SW480 (cell line): ENCODE measurements around the gene SPDYE2.
"Not testable (repeated sequence)": the region's sequence is repeated elsewhere in the genome, so short reads cannot be mapped to it uniquely, and the experiment has no call there.

Experiments used
- DNase-seq: peaks from one replicate; pipeline ENCODE4 v3.0.0-alpha.2; 2016; ENCODE audit warnings: low spot score

SPDYE2 gene

DNA sequence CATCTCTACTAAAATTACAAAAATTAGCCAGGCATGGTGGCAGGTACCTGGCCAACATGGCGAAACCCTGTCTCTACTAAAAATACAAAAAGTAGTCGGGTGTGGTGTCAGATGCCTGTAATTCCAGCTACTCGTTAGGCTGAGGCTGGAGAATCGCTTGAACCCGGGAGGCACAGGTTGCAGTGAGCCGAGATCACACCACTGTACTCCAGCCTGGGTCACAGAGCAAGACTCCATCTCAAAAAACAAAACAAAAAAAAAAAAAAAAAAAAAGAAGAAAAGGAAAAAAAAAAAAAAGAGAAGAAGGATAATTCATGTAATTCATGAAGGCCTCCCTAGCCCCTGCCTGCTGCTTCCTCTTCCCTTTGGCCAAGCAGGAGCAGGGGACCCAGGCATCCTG is 10.4 kb upstream of the SPDYE2 start:
- not testable (repeated sequence) for DNase-seq

DNA sequence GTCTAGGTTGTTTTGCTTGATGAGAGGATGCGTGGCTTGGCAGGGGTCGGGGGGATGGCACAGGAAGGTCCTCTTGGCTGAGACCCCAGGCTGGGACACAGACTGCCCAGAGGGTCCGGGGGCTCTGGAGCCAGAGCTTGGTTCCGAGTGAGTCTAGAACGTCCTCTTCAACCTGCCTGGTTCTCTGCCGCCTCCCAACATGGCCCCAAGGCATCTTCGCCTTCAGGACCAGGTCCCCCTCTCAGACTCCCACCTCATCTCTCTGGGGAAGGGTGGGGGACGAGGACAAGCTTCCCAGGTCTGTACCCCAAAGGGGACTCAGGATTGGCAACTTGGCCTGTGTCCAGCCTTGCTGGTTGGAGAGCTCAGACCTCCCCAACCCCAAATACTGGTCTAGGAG is 8.9 kb upstream of the SPDYE2 start:
- not testable (repeated sequence) for DNase-seq

DNA sequence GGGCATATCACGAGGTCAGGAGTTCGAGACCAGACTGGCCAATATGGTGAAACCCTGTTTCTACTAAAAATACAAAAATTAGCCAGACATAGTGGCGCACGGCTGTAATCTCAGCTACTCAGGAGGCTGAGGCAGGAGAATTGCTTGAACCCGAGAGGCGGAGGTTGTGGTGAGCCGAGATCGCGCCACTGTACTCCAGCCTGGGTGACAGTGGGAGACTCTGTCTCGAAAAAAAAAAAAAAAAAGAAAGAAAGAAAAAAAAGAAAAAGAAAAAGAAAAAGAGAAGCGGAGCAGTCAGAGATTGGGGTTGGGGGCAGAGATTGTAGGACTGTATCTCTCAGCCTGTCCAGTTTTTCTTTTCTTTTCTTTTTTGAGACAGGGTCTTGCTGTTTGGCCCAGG is 8.3 kb upstream of the SPDYE2 start:
- not testable (repeated sequence) for DNase-seq

DNA sequence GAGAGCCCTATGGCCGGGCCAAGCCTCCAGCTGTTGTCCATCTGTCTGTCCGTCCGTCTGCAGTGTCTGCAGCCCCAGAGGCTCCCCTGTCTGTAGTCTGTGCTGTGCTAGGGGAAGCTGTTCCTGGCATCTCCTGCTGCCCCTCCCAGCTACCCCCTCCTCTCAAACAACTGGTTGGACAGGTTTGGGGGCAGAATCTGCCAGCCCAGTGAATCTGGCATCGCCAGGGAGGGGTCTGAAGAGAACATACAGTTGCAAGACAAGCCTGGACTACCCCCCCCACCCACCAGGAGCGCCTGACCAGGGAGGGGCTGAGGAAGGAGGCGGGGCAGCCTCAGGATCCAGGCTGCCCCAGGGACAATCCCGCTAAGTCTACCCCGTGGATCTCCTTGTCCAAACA is 7.4 kb upstream of the SPDYE2 start, which contains the start of gene UPK3BL2:
Gene UPK3BL2 (minus strand): TSS at position 101 of the 400 bp plus-strand sequence. CDS start 60 bp downstream, at position 41.
- DNase-seq, result not testable (repeated sequence)

DNA sequence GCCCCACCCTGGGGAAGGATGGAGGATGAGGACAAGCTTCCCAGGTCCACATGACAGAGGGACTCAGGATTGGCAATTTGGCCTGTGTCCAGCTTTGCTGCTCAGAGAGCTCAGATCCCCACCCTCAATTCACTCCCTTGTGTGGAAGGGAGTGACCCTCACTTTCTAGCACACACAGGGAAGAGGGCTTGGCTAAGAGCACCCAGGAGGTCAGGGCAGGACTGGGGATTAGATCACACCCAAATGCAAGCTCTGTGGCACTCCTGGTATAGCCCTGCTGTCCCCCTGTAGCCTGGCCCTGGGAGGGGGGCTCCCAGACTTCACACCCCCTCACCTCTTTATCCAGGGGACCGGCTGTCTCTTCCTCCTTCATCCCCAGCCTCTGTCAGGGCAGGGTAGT is 6.7 kb upstream of the SPDYE2 start:
- DNase-seq, result not testable (repeated sequence)

DNA sequence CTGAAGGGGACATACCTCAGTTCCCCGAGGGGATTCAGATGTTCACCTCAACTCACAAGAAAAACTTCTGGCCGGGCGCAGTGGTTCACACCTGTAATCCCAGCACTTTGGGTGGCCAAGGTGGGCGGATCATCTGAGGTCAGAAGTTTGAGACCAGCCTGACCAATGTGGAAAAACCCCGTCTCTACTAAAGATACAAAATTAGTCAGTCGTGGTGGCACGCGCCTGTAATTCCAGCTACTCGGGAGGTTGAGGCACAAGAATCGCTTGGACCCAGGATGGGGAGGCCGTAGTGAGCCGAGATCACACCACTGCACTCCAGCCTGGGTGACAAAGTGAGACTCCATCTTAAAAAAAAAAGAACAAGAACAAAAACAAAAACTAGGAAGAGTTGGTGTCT is 5.7 kb upstream of the SPDYE2 start:
- not testable (repeated sequence) for DNase-seq

DNA sequence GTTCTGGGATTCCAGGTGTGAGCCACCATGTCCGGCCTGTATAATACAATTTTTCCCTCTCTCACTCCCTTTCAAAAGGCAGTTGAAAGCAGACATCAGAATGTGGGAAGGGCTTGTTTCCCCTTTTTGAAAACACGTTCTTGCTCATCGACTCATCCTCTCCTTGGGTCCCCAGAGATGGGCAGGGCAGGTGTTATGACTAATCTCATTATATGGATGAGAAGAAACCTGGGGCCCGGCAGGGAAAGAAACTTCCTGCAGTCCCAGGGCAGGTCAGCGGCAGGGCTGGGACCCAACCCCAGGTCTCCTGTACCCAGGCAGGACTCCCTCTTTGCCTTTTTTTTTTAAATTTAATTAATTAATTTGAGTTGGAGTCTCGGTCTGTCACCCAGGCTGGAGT is 4.7 kb upstream of the SPDYE2 start:
- DNase-seq, result not testable (repeated sequence)

DNA sequence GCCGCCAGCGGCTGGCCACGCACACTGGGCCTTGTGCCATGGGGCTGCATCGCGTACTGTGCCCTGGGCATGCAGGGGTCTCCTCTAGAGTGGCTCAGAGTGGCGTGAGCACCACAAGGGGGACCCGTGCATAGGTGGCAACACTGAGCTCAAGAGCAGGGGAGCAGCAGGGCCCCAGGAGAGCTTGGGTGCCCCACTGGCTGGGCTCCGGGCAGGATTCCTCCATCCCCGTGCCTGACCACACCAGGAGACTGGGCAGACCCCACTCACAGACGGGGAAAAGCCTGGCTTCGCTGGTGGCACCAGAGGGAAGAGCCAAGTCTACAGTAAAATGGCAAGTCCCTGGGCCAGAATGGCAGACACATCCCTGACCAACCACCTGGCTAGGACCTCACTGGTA is 17.6 kb downstream of the SPDYE2 start:
- DNase-seq, result not testable (repeated sequence)

DNA sequence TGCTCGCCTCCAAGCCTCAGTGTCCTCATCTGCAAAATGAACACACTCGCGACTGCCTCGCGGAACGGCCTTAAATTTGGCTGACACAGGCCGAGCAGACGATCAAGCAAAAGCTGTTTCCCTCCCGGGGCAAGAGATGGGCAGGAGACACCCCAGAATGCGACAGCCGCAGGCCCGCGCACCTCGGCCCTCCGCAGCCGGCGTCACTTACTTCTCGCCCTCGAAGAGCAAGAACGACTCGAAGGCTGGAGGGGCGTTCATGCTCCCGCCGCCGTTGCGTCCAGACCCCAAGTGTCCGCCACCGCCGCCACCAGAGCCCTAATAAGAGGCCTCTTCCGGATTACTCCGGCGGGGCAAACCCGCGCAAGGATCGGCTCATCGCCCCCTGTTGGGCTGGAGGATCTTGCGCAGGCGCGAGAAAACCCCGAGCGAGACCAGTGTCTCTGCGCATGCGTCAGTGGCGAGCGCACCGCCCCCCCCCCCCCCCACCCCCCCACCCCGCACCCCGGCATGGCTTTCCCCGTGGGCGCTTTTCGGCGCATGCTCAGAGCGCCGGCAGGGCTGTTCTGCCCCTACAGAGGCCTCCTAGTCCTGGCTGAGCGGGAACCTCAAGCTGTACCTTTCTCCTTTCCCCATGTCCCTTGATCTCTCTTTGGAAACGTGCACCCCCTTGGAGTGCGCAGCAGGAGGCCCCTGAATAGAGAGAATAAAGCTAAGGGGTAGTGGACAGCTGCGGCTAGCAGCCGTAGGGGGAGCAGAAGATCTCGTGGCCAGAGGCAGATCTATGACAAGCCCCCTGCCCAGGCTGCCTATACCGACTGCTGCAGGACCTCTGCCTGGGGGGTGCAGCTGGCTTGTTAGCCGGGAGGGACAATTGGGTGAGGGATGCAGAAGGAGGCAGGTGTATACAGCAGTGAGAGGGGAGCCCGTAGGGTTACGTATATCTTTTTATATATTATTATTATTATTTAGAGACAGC is 21.5 kb downstream of the SPDYE2 start, which contains the start of gene POLR2J3:
Gene POLR2J3 (minus strand): TSS at position 323 of the 979 bp plus-strand sequence. CDS start 62 bp downstream, at position 261.
- peak; percentile 87 for DNase-seq

DNA sequence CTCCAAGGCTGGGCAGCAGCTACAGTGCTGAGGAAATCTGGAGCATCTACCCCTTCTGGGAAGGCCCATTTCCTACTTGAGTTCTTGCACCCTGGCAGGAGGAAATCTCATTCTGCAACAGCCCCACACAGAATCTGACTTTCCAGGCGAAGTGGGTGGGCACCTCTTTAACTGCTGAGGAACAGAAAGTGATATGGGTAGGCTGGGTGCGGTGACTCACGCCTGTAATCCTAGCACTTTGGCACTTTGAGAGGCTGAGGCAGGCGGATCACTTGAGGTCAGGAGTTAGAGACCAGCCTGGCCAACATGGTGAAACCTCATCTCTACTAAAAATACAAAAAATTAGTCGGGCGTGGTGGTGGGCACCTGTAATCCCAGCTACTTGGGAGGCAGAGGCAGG is 23.6 kb downstream of the SPDYE2 start:
- not testable (repeated sequence) for DNase-seq

DNA sequence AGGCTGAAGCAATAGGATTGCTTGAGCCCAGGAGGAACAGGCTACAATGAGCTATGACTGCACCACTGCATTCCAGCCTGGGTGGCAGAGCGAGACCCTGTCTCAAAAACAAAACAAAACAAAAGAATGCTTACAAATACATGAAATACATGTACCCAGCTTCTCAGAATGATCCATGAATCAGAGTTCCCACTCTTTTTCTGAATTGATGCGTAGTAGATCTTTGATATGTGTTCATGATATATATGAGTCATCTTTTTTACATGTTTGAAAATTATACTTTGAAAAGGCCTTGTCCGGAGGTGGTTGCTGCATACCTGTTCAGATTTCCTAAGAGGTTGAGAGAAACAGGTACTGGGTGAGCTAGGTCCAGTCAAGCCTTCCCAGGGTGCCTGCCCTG is 25.3 kb downstream of the SPDYE2 start:
- not testable (repeated sequence) for DNase-seq

DNA sequence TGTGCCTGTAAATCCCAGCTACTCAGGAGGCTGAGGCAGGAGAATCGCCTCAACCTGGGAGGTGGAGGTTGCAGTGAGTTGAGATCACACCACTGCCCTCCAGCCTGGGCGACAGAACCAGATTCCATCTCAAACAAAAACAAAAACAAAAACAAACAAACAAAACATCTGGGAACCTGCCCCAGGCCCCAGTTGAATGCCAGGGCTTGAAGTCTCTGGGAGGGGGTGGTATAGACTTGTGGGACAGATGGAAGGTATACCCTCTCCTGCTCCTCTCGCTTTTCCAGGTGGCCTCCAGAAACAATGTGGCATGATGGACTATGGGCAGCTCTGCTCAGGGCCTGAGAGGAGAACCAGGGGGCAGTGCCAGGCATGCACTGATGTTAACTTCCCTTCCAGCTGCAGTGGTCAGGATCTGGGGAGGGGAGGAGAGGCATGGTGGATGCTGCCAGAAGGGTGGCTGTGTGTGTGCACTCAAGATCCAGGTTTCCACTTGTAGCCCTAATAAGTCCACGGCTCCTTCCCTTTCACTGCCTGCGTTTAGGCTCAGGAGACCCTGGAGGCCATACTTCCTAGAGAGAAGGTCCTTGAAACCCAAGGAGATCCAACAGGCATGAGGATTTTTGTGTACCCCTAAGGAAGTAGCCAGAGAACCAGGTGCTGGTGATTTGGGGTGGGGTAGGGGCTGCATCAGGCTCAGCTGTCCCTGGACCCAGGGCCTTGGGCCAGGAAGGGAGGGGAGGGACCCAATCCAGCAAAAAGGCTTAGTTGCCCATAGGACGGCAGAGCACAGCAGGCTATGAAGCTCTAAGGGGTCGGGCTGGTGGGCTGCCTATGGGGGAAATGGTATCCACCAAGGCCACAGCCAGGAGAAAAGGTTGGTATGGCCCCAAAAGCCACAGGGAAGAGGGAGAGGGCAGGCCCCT is 26.6 kb downstream of the SPDYE2 start:
- not testable (repeated sequence) for DNase-seq

DNA sequence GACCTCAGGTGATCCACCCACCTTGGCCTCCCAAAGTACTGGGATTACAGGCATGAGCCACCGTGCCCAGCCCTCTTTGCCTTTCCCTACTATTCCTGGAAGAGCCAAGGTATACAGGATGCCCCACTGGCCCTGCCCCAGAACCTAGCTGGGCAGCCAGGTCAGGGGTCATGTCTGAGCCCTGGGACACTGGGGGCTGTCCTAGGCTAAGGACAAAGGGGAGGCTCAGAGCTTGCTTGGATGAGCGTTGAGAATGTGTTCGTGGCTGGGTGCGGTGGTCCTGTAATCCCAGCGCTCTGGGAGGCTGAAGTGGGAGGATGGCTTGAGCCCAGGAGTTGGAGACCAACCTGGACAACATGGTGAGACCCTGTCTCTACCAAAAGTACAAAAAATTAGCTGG is 27.5 kb downstream of the SPDYE2 start:
- not testable (repeated sequence) for DNase-seq

DNA sequence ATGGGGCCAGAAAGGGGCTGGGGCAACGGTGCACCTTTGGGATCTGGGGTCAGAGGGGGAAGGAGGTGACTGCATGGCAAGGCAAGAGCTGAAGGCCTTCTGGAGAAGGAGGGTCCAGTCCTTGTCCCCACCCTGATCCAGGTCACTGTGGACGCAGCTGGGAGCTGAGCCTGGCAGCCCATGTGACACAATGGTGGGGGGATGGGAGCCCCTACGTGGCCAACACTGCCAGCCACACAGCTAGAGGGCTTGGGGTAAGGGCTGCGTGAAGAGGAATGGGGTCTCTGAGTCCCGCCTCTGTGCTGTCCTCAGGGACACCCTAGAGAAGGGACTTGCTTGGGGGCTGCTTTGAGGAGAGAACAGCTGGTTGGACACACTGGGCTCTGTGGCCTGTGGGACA is 30.7 kb downstream of the SPDYE2 start:
- not testable (repeated sequence) for DNase-seq

DNA sequence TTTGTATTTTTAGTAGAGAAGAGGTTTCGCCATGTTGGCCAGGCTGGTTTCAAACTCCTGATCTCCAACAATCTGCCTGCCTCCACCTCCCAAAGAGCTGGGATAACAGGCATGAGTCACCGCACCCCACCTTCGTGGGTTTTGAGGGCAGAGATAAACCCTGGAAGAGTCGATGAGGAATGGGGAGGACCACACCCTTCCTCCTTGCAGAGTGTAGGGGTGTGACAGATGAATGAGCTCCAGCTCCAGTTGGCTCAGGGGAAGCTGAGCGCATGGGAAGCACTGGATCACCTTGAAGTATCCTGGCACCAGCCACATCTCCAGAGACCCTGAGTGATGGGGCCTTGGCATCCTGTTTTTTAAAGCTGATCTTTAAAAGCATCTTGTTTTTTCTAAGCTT is 32.5 kb downstream of the SPDYE2 start:
- not testable (repeated sequence) for DNase-seq

DNA sequence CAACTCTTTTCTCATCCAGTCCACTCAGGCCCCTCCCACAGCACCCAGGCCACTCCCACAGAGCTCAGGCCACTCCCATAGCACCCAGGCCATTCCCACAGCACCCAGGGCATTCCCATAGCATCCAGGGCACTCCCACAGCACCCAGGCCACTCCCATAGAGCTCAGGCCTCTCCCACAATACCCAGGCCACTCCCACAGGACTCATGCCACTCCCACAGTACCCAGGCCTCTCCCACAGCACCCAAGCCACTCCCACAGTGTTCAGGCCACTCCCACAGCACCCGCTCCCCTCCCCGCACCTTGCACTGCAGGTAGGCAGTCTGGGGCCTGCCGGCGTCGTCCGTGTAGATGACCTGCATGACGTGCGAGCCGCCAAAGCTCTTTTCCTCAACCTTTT is 38.8 kb downstream of the SPDYE2 start:
- DNase-seq, result not testable (repeated sequence)

DNA sequence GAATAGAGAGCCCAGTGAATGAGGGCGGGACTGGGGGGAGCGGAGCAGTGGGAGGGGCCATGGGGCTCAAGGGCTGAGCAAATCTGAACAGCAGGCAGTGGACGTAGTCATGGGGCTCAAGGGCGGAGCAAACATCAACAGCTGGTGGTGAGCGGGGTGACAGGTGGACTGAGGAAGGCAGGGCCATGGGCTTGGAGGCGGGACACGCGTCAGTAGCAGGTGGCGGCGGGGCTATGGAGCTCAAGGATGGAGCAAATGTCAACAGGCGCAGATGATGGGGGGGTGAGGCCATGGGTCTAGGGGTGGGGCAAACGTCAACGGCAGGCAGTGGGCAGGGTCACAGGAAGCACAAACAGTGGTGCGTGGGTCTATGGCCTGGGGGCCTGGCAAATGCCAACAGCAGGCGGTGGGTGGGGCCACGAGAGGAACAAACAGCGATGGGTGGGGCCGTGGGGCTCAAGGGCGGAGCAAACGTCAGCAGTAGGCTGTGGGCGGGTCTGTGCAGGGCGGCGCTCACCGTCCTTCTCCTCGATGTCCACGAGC is 41.5 kb downstream of the SPDYE2 start:
- DNase-seq, result not testable (repeated sequence)

DNA sequence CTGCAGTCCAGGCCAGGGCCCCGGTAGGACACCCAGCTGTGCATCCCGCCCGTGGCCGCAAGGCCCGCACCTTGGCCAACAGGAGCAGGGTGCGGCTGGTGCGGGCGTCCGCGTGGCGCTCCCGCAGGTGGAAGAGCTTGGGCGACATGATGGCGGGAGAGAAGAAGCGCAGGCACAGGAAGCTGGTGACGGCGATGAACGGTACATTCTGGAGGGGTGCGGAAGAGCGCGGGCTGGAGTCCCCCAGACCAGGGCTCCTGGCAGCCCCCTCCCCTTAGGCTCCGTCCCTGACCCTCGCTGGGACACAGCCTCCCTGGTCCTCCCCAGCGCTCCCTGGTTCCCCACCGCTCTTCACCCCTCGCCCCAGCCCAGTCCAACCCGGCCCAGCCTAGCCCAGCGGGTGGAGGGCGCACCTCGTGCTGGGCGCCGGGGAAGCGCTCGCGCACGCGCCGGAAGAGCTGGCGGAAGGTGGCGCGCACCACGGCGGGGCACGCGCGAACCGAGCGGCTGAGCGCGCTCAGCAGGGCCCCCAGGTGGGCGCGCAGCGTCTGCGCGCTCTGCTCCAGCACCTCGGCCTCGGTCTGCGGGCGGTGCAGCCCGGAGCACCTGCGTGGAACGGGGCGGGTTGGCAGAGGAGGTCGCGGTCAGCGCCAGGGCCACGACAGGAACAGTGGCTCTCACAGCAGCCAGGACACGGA is 42.8 kb downstream of the SPDYE2 start:
- DNase-seq, result not testable (repeated sequence)

DNA sequence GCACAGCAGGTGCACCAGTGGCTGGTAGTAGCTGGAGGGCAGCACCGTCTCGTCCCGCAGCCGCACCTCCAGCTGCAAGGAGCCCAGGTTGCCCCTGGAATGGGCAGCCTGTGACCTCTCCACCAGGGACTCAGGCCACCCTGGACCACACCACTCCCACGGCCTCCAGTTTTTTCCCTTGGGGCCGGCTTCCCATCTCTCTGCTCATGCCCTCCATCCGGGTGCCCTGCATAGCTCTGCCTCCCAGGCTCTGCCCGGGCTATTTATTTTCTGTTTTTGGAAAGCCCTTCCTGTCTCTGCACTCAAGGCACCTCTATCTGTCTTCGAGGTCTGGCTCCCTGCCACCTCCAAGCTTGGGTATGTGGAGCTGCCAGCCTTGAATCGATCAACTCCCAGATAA is 45.0 kb downstream of the SPDYE2 start:
- not testable (repeated sequence) for DNase-seq

DNA sequence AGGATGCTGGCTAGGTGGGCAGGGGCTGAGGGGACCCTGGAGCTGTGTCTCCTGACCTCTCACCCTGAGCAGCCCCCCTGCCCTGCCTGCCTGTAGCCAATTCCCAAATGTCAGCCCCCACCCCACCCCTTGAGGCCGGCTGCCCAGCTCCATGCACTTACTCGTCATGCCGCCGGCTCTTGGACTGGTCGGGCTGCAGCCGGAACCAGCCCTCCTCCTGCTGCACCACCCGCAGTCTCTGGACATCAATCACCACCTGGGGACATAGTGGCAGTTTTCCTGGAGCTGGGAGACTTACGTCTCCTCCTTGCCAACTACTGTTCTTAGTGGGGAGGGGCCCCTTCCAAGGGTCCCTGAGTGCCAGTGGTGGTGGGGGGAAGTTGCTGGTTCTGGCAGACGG is 48.7 kb downstream of the SPDYE2 start:
- not testable (repeated sequence) for DNase-seq

DNA sequence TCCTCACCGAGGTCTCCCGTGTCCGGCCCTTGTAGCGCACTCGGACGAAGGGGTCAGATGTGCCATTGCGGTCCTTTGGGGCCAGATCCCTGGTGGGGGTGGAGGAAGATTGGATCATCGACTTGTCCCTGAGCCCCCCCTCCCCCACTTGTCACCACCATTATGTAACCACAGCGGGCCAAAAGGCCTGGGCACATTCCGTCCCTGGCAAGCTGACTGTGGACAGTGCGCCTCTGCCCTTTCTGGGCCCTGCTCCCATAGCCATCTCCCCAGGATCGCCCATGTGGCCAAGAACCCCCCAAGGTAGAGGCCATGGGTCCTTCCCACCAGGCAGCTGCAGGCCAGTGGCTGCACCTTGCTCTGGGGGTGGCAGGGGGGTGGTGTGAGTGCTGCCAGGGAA is 51.3 kb downstream of the SPDYE2 start:
- not testable (repeated sequence) for DNase-seq
